Measurements from ENCODE around the gene PGS1. TPM values are rescaled to one million over a fixed set of nuclear protein-coding genes. Genes with fewer than 3 reads are reported as not detected.

Gene PGS1
- total and polyA plus RNA-seq, 10 of the 15 experiments (the other 5 are each of a cell fraction or from before 2014, with no cell fraction given) = 1.3 to 37.6 (median 27.4) TPM

DNA sequence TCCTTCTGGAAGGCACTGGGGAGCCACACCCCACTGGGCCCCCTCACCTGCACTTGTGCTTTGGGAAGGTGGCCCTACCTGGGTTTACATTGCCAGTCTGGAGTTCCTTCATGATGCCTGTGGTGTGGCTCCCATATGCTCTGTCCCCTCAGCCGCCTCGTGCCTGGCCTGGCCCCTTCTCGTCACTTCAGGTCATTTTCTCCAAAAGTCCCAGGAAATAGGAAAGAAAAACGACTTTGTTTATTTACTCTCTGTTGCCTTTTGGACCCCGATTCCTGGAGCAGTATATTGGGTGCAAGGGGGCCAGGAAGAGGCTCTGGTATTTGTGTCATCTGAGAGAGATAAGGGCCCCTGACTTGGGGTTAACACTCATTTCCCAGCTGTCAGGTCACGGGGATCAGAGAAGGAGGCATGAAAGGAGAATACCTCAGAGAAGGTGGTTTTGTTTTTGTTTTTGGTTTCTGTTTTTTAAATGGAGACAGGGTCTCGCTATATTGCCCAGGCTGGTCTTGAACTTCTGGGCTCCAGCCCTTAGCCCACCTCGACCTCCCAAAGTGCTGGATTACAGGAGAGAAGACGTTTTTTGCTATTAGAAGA is 23.3 kb upstream of the PGS1 start (continued):
- TF ChIP-seq, protein P1, sequence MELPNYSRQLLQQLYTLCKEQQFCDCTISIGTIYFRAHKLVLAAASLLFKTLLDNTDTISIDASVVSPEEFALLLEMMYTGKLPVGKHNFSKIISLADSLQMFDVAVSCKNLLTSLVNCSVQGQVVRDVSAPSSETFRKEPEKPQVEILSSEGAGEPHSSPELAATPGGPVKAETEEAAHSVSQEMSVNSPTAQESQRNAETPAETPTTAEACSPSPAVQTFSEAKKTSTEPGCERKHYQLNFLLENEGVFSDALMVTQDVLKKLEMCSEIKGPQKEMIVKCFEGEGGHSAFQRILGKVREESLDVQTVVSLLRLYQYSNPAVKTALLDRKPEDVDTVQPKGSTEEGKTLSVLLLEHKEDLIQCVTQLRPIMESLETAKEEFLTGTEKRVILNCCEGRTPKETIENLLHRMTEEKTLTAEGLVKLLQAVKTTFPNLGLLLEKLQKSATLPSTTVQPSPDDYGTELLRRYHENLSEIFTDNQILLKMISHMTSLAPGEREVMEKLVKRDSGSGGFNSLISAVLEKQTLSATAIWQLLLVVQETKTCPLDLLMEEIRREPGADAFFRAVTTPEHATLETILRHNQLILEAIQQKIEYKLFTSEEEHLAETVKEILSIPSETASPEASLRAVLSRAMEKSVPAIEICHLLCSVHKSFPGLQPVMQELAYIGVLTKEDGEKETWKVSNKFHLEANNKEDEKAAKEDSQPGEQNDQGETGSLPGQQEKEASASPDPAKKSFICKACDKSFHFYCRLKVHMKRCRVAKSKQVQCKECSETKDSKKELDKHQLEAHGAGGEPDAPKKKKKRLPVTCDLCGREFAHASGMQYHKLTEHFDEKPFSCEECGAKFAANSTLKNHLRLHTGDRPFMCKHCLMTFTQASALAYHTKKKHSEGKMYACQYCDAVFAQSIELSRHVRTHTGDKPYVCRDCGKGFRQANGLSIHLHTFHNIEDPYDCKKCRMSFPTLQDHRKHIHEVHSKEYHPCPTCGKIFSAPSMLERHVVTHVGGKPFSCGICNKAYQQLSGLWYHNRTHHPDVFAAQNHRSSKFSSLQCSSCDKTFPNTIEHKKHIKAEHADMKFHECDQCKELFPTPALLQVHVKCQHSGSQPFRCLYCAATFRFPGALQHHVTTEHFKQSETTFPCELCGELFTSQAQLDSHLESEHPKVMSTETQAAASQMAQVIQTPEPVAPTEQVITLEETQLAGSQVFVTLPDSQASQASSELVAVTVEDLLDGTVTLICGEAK (IDR thresholded peaks at IDR 0.05; ENCODE audit: borderline replicate concordance) = no peak
- TF ChIP-seq HDAC2 (IDR thresholded peaks at IDR 0.05) (no peak), RBBP5 (conservative IDR thresholded peaks at IDR 0.05) (no peak), BHLHE40 (IDR thresholded peaks at IDR 0.05; ENCODE audit: borderline replicate concordance in 1 of 2, low read depth in 2 of 2, low read length in 1 of 2) (peak; percentile 80 to 84; a peak in 3 of 4 replicates), MYB (IDR thresholded peaks at IDR 0.05; ENCODE audit: borderline replicate concordance, low read depth, low read length) (no peak), ZNF622 (IDR thresholded peaks at IDR 0.05) (no peak), GABPA (IDR thresholded peaks at IDR 0.05; ENCODE audit: low read depth) (no peak), SMARCA5 (IDR thresholded peaks at IDR 0.05) (no peak; the same call in 1 of the 2 replicates), IKZF2 (IDR thresholded peaks at IDR 0.05) (peak; percentile 60 to 70; a peak in 3 of 4 replicates), ATF2 (IDR thresholded peaks at IDR 0.05; ENCODE audit: low read length) (no peak), RUNX3 (IDR thresholded peaks at IDR 0.05; ENCODE audit: low read length) (0 out of 2 replicates have a peak, but pooled peaks have one; percentile 7), ZNF217 (IDR thresholded peaks at IDR 0.05) (no peak), EED (IDR thresholded peaks at IDR 0.05; ENCODE audit: low read depth) (peak; percentile 36; the same call in 1 of the 2 replicates), EP300 (IDR thresholded peaks at IDR 0.05; ENCODE audit: borderline replicate concordance in 1 of 2, control insufficient read depth in 1 of 2, low read depth in 2 of 2, low read length in 2 of 2) (peak in 1 of 2 experiments; percentile 44; a peak in 1 of 4 replicates), PKNOX1 (IDR thresholded peaks at IDR 0.05) (peak; percentile 64), SMAD5 (IDR thresholded peaks at IDR 0.05; ENCODE audit: low read depth) (no peak), POU2F2 (IDR thresholded peaks at IDR 0.05; ENCODE audit: borderline replicate concordance, low read depth, low read length) (no peak), RAD51 (IDR thresholded peaks at IDR 0.05) (peak; percentile 42; the same call in 1 of the 2 replicates), TCF3 (IDR thresholded peaks at IDR 0.05; ENCODE audit: borderline replicate concordance, insufficient read depth, low read depth, low read length) (peak; percentile 13; the same call in 1 of the 2 replicates), SMC3 (IDR thresholded peaks at IDR 0.05; ENCODE audit: borderline replicate concordance, low read length) (no peak), YY1 (IDR thresholded peaks at IDR 0.05; ENCODE audit: low read depth, low read length) (no peak), POLR2A (IDR thresholded peaks at IDR 0.05; ENCODE audit: low read depth, low read length) (no peak), MTA2 (IDR thresholded peaks at IDR 0.05; ENCODE audit: low read depth) (peak; percentile 36; the same call in 1 of the 2 replicates), NR2F1 (conservative IDR thresholded peaks at IDR 0.05) (peak; percentile 86), BCL11A (IDR thresholded peaks at IDR 0.05; ENCODE audit: low read depth, low read length) (peak; percentile 6; the same call in 1 of the 2 replicates)
